C4-2B (cell line): ENCODE data around the gene ABCA5.

Source experiments
- ZFX ChIP-seq: fragments of 450-650 bp; IDR thresholded peaks from 2 replicates; pipeline ENCODE4 v1.6.1; 2017
- TF ChIP-seq, protein P1 (sequence below): fragments of 450-650 bp; conservative IDR thresholded peaks from 2 replicates; pipeline ENCODE4 v1.5.1; 2017; ENCODE audit warnings: mild to moderate bottlenecking

DNA sequence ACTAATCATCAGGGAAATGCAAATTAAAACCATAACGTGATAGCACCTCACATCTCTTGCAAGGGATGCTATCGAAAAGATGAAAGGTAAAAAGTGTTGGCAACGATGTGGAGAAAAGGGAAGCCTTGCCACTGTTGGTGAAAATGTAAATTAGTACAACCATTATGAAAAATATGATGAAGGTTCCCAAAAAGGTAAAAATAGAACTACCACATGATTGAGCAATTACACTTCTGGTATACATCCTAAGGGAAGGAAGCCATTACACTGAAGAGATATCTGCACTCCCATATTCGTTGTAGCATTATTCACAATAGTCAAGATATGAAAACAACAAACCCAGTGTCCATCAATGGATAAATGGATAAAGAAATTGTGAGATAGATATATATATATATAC lies 119.8 kb downstream of the ABCA5 start:
- TF ChIP-seq, protein P1, sequence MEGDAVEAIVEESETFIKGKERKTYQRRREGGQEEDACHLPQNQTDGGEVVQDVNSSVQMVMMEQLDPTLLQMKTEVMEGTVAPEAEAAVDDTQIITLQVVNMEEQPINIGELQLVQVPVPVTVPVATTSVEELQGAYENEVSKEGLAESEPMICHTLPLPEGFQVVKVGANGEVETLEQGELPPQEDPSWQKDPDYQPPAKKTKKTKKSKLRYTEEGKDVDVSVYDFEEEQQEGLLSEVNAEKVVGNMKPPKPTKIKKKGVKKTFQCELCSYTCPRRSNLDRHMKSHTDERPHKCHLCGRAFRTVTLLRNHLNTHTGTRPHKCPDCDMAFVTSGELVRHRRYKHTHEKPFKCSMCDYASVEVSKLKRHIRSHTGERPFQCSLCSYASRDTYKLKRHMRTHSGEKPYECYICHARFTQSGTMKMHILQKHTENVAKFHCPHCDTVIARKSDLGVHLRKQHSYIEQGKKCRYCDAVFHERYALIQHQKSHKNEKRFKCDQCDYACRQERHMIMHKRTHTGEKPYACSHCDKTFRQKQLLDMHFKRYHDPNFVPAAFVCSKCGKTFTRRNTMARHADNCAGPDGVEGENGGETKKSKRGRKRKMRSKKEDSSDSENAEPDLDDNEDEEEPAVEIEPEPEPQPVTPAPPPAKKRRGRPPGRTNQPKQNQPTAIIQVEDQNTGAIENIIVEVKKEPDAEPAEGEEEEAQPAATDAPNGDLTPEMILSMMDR = no peak
- TF ChIP-seq ZFX = no peak
